Measurements from ENCODE around the gene WHRN.

- TF ChIP-seq, protein P1, sequence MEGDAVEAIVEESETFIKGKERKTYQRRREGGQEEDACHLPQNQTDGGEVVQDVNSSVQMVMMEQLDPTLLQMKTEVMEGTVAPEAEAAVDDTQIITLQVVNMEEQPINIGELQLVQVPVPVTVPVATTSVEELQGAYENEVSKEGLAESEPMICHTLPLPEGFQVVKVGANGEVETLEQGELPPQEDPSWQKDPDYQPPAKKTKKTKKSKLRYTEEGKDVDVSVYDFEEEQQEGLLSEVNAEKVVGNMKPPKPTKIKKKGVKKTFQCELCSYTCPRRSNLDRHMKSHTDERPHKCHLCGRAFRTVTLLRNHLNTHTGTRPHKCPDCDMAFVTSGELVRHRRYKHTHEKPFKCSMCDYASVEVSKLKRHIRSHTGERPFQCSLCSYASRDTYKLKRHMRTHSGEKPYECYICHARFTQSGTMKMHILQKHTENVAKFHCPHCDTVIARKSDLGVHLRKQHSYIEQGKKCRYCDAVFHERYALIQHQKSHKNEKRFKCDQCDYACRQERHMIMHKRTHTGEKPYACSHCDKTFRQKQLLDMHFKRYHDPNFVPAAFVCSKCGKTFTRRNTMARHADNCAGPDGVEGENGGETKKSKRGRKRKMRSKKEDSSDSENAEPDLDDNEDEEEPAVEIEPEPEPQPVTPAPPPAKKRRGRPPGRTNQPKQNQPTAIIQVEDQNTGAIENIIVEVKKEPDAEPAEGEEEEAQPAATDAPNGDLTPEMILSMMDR (IDR thresholded peaks at IDR 0.05), result no peak
- TF ChIP-seq EZH2 (IDR thresholded peaks at IDR 0.05; ENCODE audit: borderline replicate concordance, insufficient read depth, low read depth, low read length, poor library complexity, severe bottlenecking), result no peak
Observed at GRCh38 chr9:114516913-114517312, 11.6 kb upstream of the WHRN start.
